DOHH2 (cell line): ENCODE results near the gene RAD23B.

Experiments used
- H3F3A ChIP-seq: fragments of 200-600 bp; sonication (generic), shearing (Covaris generic); 2 replicates; pipeline ENCODE4 v1.6.0; 2016; ENCODE audit warnings: antibody characterized with exemption, mild to moderate bottlenecking; ENCODE audit not compliant: control insufficient read depth, insufficient read depth
- H3K27ac ChIP-seq: fragments of 200-600 bp; sonication (generic); 2 replicates; pipeline ENCODE4 v1.5.1; 2014; ENCODE audit warnings: low read depth, mild to moderate bottlenecking, low read length, moderate library complexity
- H3K27me3 ChIP-seq: fragments of 200-600 bp; sonication (generic); 2 replicates; pipeline ENCODE4 v1.6.1; 2014; ENCODE audit warnings: mild to moderate bottlenecking, low read length, mixed read lengths; ENCODE audit not compliant: control insufficient read depth
- H3K36me3 ChIP-seq: fragments of 200-600 bp; sonication (generic); 2 replicates; pipeline ENCODE4 v1.6.1; 2014; ENCODE audit warnings: mild to moderate bottlenecking, low read length, moderate library complexity, mixed read lengths; ENCODE audit not compliant: control insufficient read depth
- H3K4me1 ChIP-seq: fragments of 200-600 bp; sonication (generic); 2 replicates; pipeline ENCODE4 v1.6.1; 2014; ENCODE audit warnings: mild to moderate bottlenecking, low read length, mixed read lengths; ENCODE audit not compliant: control insufficient read depth
- H3K4me2 ChIP-seq: fragments of 200-600 bp; sonication (generic); 2 replicates; pipeline ENCODE4 v1.6.0; 2014; ENCODE audit warnings: mild to moderate bottlenecking, low read length, moderate library complexity
- H3K4me3 ChIP-seq: fragments of 200-600 bp; sonication (generic); 2 replicates; pipeline ENCODE4 v1.5.1; 2014; ENCODE audit warnings: mild to moderate bottlenecking, low read length, mixed read lengths
- H3K79me2 ChIP-seq: fragments of 200-600 bp; sonication (generic); 2 replicates; pipeline ENCODE4 v1.6.1; 2014; ENCODE audit warnings: mild to moderate bottlenecking, low read length, mixed read lengths; ENCODE audit not compliant: control insufficient read depth
- H3K9me2 ChIP-seq: fragments of 200-600 bp; sonication (generic); replicated peaks from 2 replicates; pipeline ENCODE4 v1.6.1; 2014; ENCODE audit warnings: mild to moderate bottlenecking, low read length, mixed read lengths; ENCODE audit not compliant: control insufficient read depth
- H3K9me3 ChIP-seq: fragments of 200-600 bp; sonication (generic); 2 replicates; pipeline ENCODE4 v1.6.1; 2014; ENCODE audit warnings: antibody characterized with exemption, low read length, mixed read lengths; ENCODE audit not compliant: control insufficient read depth, insufficient read depth
- H4K20me1 ChIP-seq: fragments of 200-600 bp; sonication (generic); 2 replicates; pipeline ENCODE4 v1.6.0; 2014; ENCODE audit warnings: low read depth, mild to moderate bottlenecking, antibody characterized with exemption, low read length, moderate library complexity; ENCODE audit not compliant: control insufficient read depth, insufficient read depth
- CTCF ChIP-seq: fragments of 200-600 bp; sonication (generic); IDR thresholded peaks from one replicate; pipeline ENCODE4 v1.5.1; 2014; ENCODE audit warnings: antibody characterized with exemption, mild to moderate bottlenecking, low read depth, low read length; ENCODE audit not compliant: poor library complexity, severe bottlenecking
- EZH2phosphoT487 ChIP-seq: fragments of 200-600 bp; sonication (generic); IDR thresholded peaks from 2 replicates; pipeline ENCODE4 v1.6.1; 2017; ENCODE audit warnings: borderline replicate concordance, mild to moderate bottlenecking, antibody characterized with exemption, low read length, moderate library complexity, mixed read lengths

Gene RAD23B

GRCh38 chr9:107286057-107286456, 3.0 kb downstream of the RAD23B start:
- peaks cover 64% of the 10 kb centered on the region for H3K4me1 ChIP-seq
- no peaks in the 10 kb centered on the region for H3K9me2 ChIP-seq
- H3K27ac ChIP-seq, result no peak overlapping the region
- TF ChIP-seq EZH2phosphoT487 (no peak), CTCF (no peak)
- no peaks in the 10 kb centered on the region for H3F3A ChIP-seq
- H3K27me3 ChIP-seq, result no peaks in the 10 kb centered on the region
- H3K4me2 ChIP-seq, result peak overlapping the region; percentile 89
- H3K79me2 ChIP-seq, result peaks cover 84% of the 10 kb centered on the region
- H3K9me3 ChIP-seq, result no peaks in the 10 kb centered on the region
- H3K36me3 ChIP-seq, result peaks cover 53% of the 10 kb centered on the region
- peak overlapping the region; percentile 86 for H3K4me3 ChIP-seq
- peaks cover 63% of the 10 kb centered on the region for H4K20me1 ChIP-seq

GRCh38 chr9:107288701-107289100, 5.6 kb downstream of the RAD23B start:
- Histone ChIP-seq H3K9me3 (no peaks in the 10 kb centered on the region), H3F3A (no peaks in the 10 kb centered on the region), H3K4me1 (peaks cover 53% of the 10 kb centered on the region), H3K4me3 (no peak overlapping the region), H3K27me3 (no peaks in the 10 kb centered on the region), H3K4me2 (peak overlapping the region; percentile 12; the same call in 1 of the 2 replicates), H3K9me2 (no peaks in the 10 kb centered on the region), H4K20me1 (peaks cover 71% of the 10 kb centered on the region), H3K27ac (no peak overlapping the region), H3K79me2 (peaks cover 100% of the 10 kb centered on the region), H3K36me3 (peaks cover 53% of the 10 kb centered on the region)
- TF ChIP-seq CTCF (no peak), EZH2phosphoT487 (no peak)

- no peak overlapping the region for H3K4me2 ChIP-seq
- H3K36me3 ChIP-seq, result peaks cover 33% of the 10 kb centered on the region
- peaks cover 74% of the 10 kb centered on the region for H4K20me1 ChIP-seq
- no peaks in the 10 kb centered on the region for H3F3A ChIP-seq
- H3K9me3 ChIP-seq, result no peaks in the 10 kb centered on the region
- H3K79me2 ChIP-seq, result peaks cover 100% of the 10 kb centered on the region
- no peaks in the 10 kb centered on the region for H3K27me3 ChIP-seq
- peaks cover 62% of the 10 kb centered on the region for H3K4me1 ChIP-seq
- H3K9me2 ChIP-seq, result no peaks in the 10 kb centered on the region
- no peak overlapping the region for H3K4me3 ChIP-seq
- no peak overlapping the region for H3K27ac ChIP-seq
- TF ChIP-seq CTCF, result no peak
- no peak for TF ChIP-seq EZH2phosphoT487
Observed at GRCh38 chr9:107290619-107291018, 7.5 kb downstream of the RAD23B start.
